Esophagus (tissue), 2 donors: ENCODE results near the gene EFNB2. TPM values are rescaled to one million over a fixed set of nuclear protein-coding genes. Genes with fewer than 3 reads are reported as not detected.

Experiments
- H3K27ac ChIP-seq, 2 donors: one replicate each; pipeline ENCODE4 v1.5.1; 2013; ENCODE audit warnings: low read depth in 2 of 2, mild to moderate bottlenecking in 2 of 2, inconsistent platforms in 1 of 2, low read length in 1 of 2, moderate library complexity in 1 of 2
- H3K27me3 ChIP-seq, 2 donors: one replicate each; pipeline ENCODE4 v1.6.1; 2013; ENCODE audit warnings: low read length in 2 of 2, control low read depth in 1 of 2, mild to moderate bottlenecking in 1 of 2; ENCODE audit not compliant: insufficient read depth in 2 of 2, control insufficient read depth in 1 of 2
- H3K36me3 ChIP-seq, 2 donors: one replicate each; pipeline ENCODE4 v1.6.1; 2013; ENCODE audit warnings: low read length in 1 of 2; ENCODE audit not compliant: control insufficient read depth in 2 of 2, insufficient read depth in 2 of 2
- H3K4me1 ChIP-seq, 2 donors: one replicate each; pipeline ENCODE4 v1.6.1; 2013; ENCODE audit warnings: low read length in 1 of 2; ENCODE audit not compliant: control insufficient read depth in 2 of 2, insufficient read depth in 2 of 2
- H3K4me3 ChIP-seq, 2 donors: one replicate each; pipeline ENCODE4 v1.5.1; 2013; ENCODE audit warnings: low read length in 2 of 2, mild to moderate bottlenecking in 2 of 2, low read depth in 1 of 2, moderate library complexity in 1 of 2
- H3K9me3 ChIP-seq, 2 donors: one replicate each; pipeline ENCODE4 v1.6.1; 2013; ENCODE audit warnings: mild to moderate bottlenecking in 2 of 2, low read depth in 1 of 2, low read length in 1 of 2, moderate library complexity in 1 of 2; ENCODE audit not compliant: control insufficient read depth in 2 of 2, insufficient read depth in 1 of 2
- WGBS, 2 donors: extraction: QIAGEN DNeasy Blood & Tissue Kit; methylation state at CpG; one replicate each; pipeline ENCODE4 v1.1.7; 2013; 5-methylcytosine and 5-hydroxymethylcytosine counted together
- polyA plus RNA-seq, 2 donors: library from polyadenylated mRNA; stranded (reverse); fragments of 200-250 nt; gene quantifications; one replicate each; pipeline ENCODE4 v1.2.3, GENCODE V29; 2013
- donor health status: healthy with polysubstance abuse.
- donor health status: Bipolar disorder and iron deficiency.

Gene EFNB2
- polyA plus RNA-seq, 2 donors = 8.0 to 8.4 TPM

DNA sequence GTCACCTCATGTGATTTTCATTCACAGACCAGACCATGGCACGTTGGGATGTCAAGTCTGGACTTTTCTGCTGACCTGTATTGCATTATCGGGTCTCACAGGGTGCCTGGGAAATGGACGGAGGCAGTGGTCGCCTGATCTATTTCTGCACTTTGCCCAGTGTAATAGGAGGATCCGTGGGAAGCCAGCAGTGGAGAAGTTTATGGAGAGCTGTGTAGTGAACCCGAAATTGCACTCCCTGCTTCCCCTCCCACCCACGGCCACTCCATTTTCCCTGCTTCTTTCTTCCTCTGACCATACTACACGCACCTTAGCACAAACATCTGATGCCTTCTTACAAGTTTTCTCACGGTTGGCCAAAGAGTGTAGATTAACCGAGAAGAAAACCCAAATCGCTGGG is 16.9 kb downstream of the EFNB2 start:
- H3K4me1 ChIP-seq = peaks cover 2 to 9% of the 10 kb centered on the region in 2 donors
- H3K36me3 ChIP-seq = no peaks in the 10 kb centered on the region
- no peak overlapping the region for H3K4me3 ChIP-seq
- H3K9me3 ChIP-seq = no peaks in the 10 kb centered on the region
- WGBS, 2 donors = 89 to 90% methylated on average over 11 of the region's 11 CpGs
- H3K27me3 ChIP-seq = no peaks in the 10 kb centered on the region
- no peak overlapping the region for H3K27ac ChIP-seq

DNA sequence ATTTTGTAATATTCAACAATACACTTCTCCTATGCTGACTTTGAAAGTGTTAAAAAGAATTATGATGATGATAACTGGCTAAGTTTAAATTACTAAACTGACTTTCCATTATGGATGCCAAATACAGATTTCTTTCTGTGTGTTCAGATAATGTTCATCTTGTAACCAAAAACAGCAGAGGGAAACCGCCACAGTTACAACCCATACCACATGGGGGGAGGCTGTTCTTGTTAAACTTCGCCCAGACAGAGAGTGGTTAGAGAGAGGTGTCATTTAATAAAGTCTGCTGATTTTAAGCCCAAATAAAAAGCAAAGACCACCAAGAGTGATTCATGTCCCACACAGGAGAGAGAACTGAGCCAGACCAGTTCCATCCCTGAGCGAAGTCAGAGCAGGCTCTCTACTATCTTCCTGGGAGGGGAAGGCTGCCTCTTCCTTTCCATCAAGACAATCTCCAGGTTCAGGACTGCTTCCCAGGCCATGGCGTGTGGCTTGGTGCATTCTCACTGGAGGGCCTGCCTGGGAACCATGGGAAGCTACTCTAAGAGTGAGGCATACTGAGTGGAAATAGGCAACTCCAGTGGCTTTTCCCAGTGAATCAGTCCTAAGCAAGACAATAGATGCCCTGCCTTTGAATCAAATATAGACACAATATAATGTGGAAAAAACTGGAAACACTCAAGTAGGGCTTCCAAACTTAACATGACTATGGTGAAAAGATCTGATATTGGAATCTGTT is 18.2 kb downstream of the EFNB2 start:
- Histone ChIP-seq H3K4me1 (peaks cover 0 to 6% of the 10 kb centered on the region in 2 donors), H3K36me3 (no peaks in the 10 kb centered on the region), H3K4me3 (no peak overlapping the region), H3K27ac (no peak overlapping the region), H3K9me3 (no peaks in the 10 kb centered on the region), H3K27me3 (no peaks in the 10 kb centered on the region)
- 83 to 91% methylated on average over 4 of the region's 4 CpGs for WGBS, 2 donors

GRCh38 chr13:106515635-106516254 is 19.7 kb downstream of the EFNB2 start:
- Histone ChIP-seq H3K27me3 (no peaks in the 10 kb centered on the region), H3K27ac (no peak overlapping the region), H3K4me3 (no peak overlapping the region), H3K36me3 (no peaks in the 10 kb centered on the region), H3K4me1 (peaks cover 0 to 6% of the 10 kb centered on the region in 2 donors), H3K9me3 (no peaks in the 10 kb centered on the region)
- 85 to 87% methylated on average over 5 of the region's 5 CpGs for WGBS, 2 donors

GRCh38 chr13:106514928-106515634 is 20.4 kb downstream of the EFNB2 start:
- Histone ChIP-seq H3K4me1 (peaks cover 0 to 4% of the 10 kb centered on the region in 2 donors), H3K27ac (no peak overlapping the region), H3K36me3 (peaks cover 0 to 5% of the 10 kb centered on the region in 2 donors), H3K9me3 (peaks cover 0 to 1% of the 10 kb centered on the region in 2 donors), H3K4me3 (no peak overlapping the region), H3K27me3 (no peaks in the 10 kb centered on the region)
- 88 to 89% methylated on average over 15 of the region's 15 CpGs for WGBS, 2 donors

DNA sequence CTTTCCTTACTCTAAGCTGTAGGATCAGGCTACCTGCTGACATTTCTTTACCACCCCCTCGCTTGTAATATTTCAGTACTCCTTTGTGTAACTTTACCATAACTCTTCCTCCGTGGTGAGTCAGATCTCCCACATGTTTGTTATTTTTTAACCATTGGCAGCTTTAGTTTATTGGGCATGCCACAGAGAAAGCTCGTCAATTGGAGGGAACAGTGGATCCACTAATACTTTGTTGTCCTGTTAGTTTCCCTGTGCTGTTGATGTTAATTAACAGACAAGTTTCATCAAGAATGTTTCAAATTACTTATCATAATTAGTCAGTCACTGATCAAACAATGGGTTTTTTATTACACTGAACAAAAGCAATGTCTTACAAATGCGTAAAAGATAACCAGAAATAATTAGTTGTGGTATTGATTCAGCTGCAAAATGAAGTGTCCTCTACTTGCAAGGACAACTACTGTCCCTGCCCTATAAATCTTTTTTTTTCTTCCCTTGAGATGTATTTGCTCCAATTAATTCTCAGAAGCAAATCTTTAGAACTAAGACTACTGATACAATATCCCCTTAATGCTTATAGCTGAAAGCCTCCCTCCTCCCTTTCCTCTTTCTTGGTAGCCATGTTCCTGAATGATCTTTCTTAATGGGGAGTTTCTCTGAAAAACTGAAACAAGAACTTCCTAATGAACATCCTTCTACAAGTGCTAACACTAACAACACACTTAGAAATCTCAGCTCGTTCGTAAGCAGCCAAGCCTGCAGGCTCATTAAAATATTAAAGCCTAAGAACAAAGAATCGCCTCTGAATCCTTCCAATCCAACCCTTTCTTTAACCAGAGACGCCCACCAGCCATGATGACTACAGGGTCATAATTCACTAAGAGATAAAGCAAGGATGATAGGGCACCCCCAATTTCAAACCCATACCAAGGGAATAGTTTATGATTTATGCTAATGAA is 22.2 kb downstream of the EFNB2 start:
- 66 to 68% methylated on average over 8 of the region's 8 CpGs for WGBS, 2 donors
- Histone ChIP-seq H3K9me3 (peaks cover 0 to 1% of the 10 kb centered on the region in 2 donors), H3K4me1 (peaks cover 0 to under 1% of the 10 kb centered on the region in 2 donors), H3K27me3 (no peaks in the 10 kb centered on the region), H3K4me3 (no peak overlapping the region), H3K27ac (no peak overlapping the region), H3K36me3 (peaks cover 0 to 5% of the 10 kb centered on the region in 2 donors)

- WGBS, 2 donors = 53 to 64% methylated on average over 11 of the region's 11 CpGs
- H3K4me3 ChIP-seq = no peak overlapping the region
- H3K9me3 ChIP-seq = peaks cover 0 to 1% of the 10 kb centered on the region in 2 donors
- no peaks in the 10 kb centered on the region for H3K4me1 ChIP-seq
- H3K27ac ChIP-seq = no peak overlapping the region
- H3K27me3 ChIP-seq = no peaks in the 10 kb centered on the region
- H3K36me3 ChIP-seq = peaks cover 0 to 5% of the 10 kb centered on the region in 2 donors
Observed at GRCh38 chr13:106507560-106508274, 27.7 kb downstream of the EFNB2 start.

- 66 to 70% methylated on average over 2 of the region's 2 CpGs for WGBS, 2 donors
- Histone ChIP-seq H3K27me3 (no peaks in the 10 kb centered on the region), H3K36me3 (peaks cover 0 to 5% of the 10 kb centered on the region in 2 donors), H3K4me1 (no peaks in the 10 kb centered on the region), H3K9me3 (peaks cover 0 to 1% of the 10 kb centered on the region in 2 donors), H3K27ac (no peak overlapping the region), H3K4me3 (no peak overlapping the region)
Observed at GRCh38 chr13:106506286-106506685, 29.2 kb downstream of the EFNB2 start.

DNA sequence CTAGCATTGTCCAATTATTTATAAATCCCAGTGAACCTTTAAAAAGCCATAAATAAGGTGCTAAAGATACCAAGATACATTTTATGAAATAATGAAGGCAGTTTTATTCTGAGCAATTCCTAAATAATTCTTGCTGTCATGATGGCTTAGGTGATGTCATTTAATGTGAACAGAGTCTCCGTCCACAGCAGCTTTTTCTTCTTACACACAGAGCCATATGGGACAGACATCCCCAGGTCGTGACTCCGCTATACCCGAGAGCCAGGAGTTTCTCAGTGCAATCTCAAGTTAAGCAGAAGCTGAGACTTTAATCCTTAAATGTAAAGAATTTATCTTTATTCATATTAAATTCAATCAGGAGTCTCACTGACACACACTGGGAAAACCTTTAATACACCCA is 29.7 kb downstream of the EFNB2 start:
- no peak overlapping the region for H3K4me3 ChIP-seq
- 85 to 91% methylated on average over 4 of the region's 4 CpGs for WGBS, 2 donors
- H3K4me1 ChIP-seq = no peaks in the 10 kb centered on the region
- H3K27me3 ChIP-seq = no peaks in the 10 kb centered on the region
- no peak overlapping the region for H3K27ac ChIP-seq
- peaks cover 0 to 5% of the 10 kb centered on the region in 2 donors for H3K36me3 ChIP-seq
- peaks cover 0 to 1% of the 10 kb centered on the region in 2 donors for H3K9me3 ChIP-seq
